Natural killer cell treated with Interleukin-12 subunit alpha and Interleukin-12 subunit beta and Interleukin-15 and Interleukin-18, amount 100 ng/mL, for 72 hours (primary cell): Measurements from ENCODE around the gene SNX24. TPM values are rescaled to one million over a fixed set of nuclear protein-coding genes. Genes with fewer than 3 reads are reported as not detected.

Experiments
- ATAC-seq, 2 donors: fragments of 150-1000 bp; cut with Tn5 transposase in 1 of 2; sonication (Bioruptor Pico), chemical (Tn5 transposase) in 1 of 2; 2 replicates each; pipeline ENCODE4 v1.10.0; 2021
- DNase-seq: peaks from one replicate; pipeline ENCODE4 v3.0.0; 2022; ENCODE audit warnings: low spot score
- H3K27ac Mint-ChIP-seq, 2 donors: 1 replicate in 1 of 2; 2 replicates in 1 of 2; pipeline ENCODE4 v1.8.0; 2022; ENCODE audit warnings: mixed read lengths in 2 of 2, mild to moderate bottlenecking in 1 of 2, moderate library complexity in 1 of 2
- H3K27me3 Mint-ChIP-seq, 2 donors: 1 replicate in 1 of 2; 2 replicates in 1 of 2; pipeline ENCODE4 v1.8.0; 2022; ENCODE audit warnings: mixed read lengths in 2 of 2
- H3K36me3 Mint-ChIP-seq: one replicate; pipeline ENCODE4 v1.8.0; 2022; ENCODE audit warnings: mixed read lengths
- H3K4me1 Mint-ChIP-seq, 2 donors: 1 replicate in 1 of 2; 2 replicates in 1 of 2; pipeline ENCODE4 v1.8.0; 2022; ENCODE audit warnings: low read depth in 2 of 2, mixed read lengths in 2 of 2, mild to moderate bottlenecking in 1 of 2
- H3K4me3 Mint-ChIP-seq: one replicate; pipeline ENCODE4 v1.8.0; 2022; ENCODE audit warnings: mixed read lengths
- H3K9me3 Mint-ChIP-seq: 2 replicates; pipeline ENCODE4 v1.8.0; 2022; ENCODE audit warnings: mixed read lengths
- total RNA-seq, 2 donors: library from RNA; stranded (reverse); gene quantifications; one replicate each; pipeline ENCODE4 v1.2.3, GENCODE V29; 2022

The SNX24 gene
- total RNA-seq, 2 donors from 2014 or later, result 3.8 to 4.7 TPM

- H3K27me3 Mint-ChIP-seq, result peaks cover 31 to 64% of the 10 kb centered on the region in 2 donors
These were observed 194.3 kb downstream of the SNX24 start for GRCh38 chr5:123039673-123040072.

GRCh38 chr5:123044926-123045617 lies 199.7 kb downstream of the SNX24 start:
- peaks cover 3 to 45% of the 10 kb centered on the region in 2 donors for H3K27me3 Mint-ChIP-seq
- peaks cover under 1% of the 10 kb centered on the region for H3K36me3 Mint-ChIP-seq

More at GRCh38 chr5:123039673-123040072, 194.3 kb downstream of the SNX24 start:
- DNase-seq (no peak), ATAC-seq (peak in 1 of 2 donors; percentile 32)
- Mint-ChIP-seq H3K9me3 (no peaks in the 10 kb centered on the region), H3K4me3 (no peak overlapping the region), H3K36me3 (peaks cover 3% of the 10 kb centered on the region), H3K27ac (no peak overlapping the region), H3K4me1 (peaks cover 8 to 10% of the 10 kb centered on the region in 2 donors)

GRCh38 chr5:123046222-123046621 lies 200.8 kb downstream of the SNX24 start:
- H3K9me3 Mint-ChIP-seq, result no peaks in the 10 kb centered on the region
- peaks cover 0 to 48% of the 10 kb centered on the region in 2 donors for H3K27me3 Mint-ChIP-seq
- H3K4me1 Mint-ChIP-seq, result no peaks in the 10 kb centered on the region
- no peak overlapping the region for H3K4me3 Mint-ChIP-seq
- no peak overlapping the region for H3K27ac Mint-ChIP-seq
- ATAC-seq, result peak in 1 of 2 donors; percentile 40
- DNase-seq, result no peak
- peaks cover 5% of the 10 kb centered on the region for H3K36me3 Mint-ChIP-seq

More at GRCh38 chr5:123044926-123045617, 199.7 kb downstream of the SNX24 start:
- ATAC-seq, result no peak
- H3K4me3 Mint-ChIP-seq, result no peak overlapping the region
- DNase-seq, result no peak
- no peak overlapping the region for H3K27ac Mint-ChIP-seq
- H3K4me1 Mint-ChIP-seq, result no peaks in the 10 kb centered on the region
- no peaks in the 10 kb centered on the region for H3K9me3 Mint-ChIP-seq

GRCh38 chr5:123047706-123048105 lies 202.3 kb downstream of the SNX24 start:
- H3K4me1 Mint-ChIP-seq, result no peaks in the 10 kb centered on the region
- no peak for DNase-seq
- H3K9me3 Mint-ChIP-seq, result peaks cover 5% of the 10 kb centered on the region
- H3K27me3 Mint-ChIP-seq, result peaks cover 0 to 41% of the 10 kb centered on the region in 2 donors
- H3K27ac Mint-ChIP-seq, result no peak overlapping the region
- peaks cover 12% of the 10 kb centered on the region for H3K36me3 Mint-ChIP-seq
- no peak for ATAC-seq
- H3K4me3 Mint-ChIP-seq, result no peak overlapping the region

- DNase-seq, result no peak
- Mint-ChIP-seq H3K4me3 (no peak overlapping the region), H3K27me3 (peaks cover 0 to 26% of the 10 kb centered on the region in 2 donors), H3K36me3 (peaks cover 12% of the 10 kb centered on the region), H3K27ac (no peak overlapping the region), H3K9me3 (peaks cover 5% of the 10 kb centered on the region), H3K4me1 (no peaks in the 10 kb centered on the region)
- ATAC-seq, result no peak
These were observed 205.8 kb downstream of the SNX24 start for GRCh38 chr5:123051206-123051605.

Other genes with a start within 250 kb of the SNX24 start
- gene SNX2, start 70.5 kb upstream of the SNX24 start, total RNA-seq, result 10 to 100 TPM; 23.8 to 26.6 TPM
- gene PPIC, start 191.1 kb downstream of the SNX24 start, total RNA-seq, result not detected
- gene PRDM6, start 243.6 kb downstream of the SNX24 start, total RNA-seq, result not detected